A673 (cell line): ENCODE measurements around the gene CEP44. TPM values are rescaled to one million over a fixed set of nuclear protein-coding genes. Genes with fewer than 3 reads are reported as not detected.
A peak's percentile ranks its signal among the peaks of the same experiment; 100 is the strongest.

Experiments
- BruUV-seq: library from RNA; stranded (reverse); fragments of 400-500 nt; replicated peaks from 2 replicates; lab custom pipeline; 2021; lab: Mats Ljungman, UMichigan
- CTCF ChIA-PET: fragments of 300-600 bp; sonication (Branson Sonifier 250); formaldehyde crosslinking; loops from one replicate; lab custom pipeline; 2022; ENCODE audit warnings: antibody characterized with exemption; lab: Charles Lee
- POLR2A ChIA-PET: fragments of 300-600 bp; sonication (Branson Sonifier 250); formaldehyde crosslinking; loops from one replicate; lab custom pipeline; 2022; ENCODE audit warnings: antibody characterized with exemption; ENCODE audit not compliant: low non-redundant PET; lab: Charles Lee
- DNase-seq: peaks from one replicate; pipeline ENCODE4 v3.0.0-alpha.2; 2015; ENCODE audit warnings: low spot score
- H3K27ac ChIP-seq: fragments of 200-600 bp; sonication (generic); 2 replicates; pipeline ENCODE4 v1.5.1; 2016; ENCODE audit warnings: mixed run types, low read depth, mild to moderate bottlenecking, mixed read lengths, antibody characterized with exemption, low read length; ENCODE audit not compliant: poor library complexity, severe bottlenecking
- H3K27me3 ChIP-seq: fragments of 200-600 bp; sonication (generic); replicated peaks from 2 replicates; pipeline ENCODE4 v1.6.1; 2017; ENCODE audit warnings: mixed run types, low read depth, mild to moderate bottlenecking, mixed read lengths, antibody characterized with exemption, low read length; ENCODE audit not compliant: insufficient read depth, poor library complexity
- H3K36me3 ChIP-seq: fragments of 200-600 bp; sonication (generic); 2 replicates; pipeline ENCODE4 v1.6.1; 2016; ENCODE audit warnings: mixed run types, mild to moderate bottlenecking, mixed read lengths, antibody characterized with exemption, low read length; ENCODE audit not compliant: insufficient read depth, poor library complexity, severe bottlenecking
- H3K4me1 ChIP-seq: fragments of 200-600 bp; sonication (generic); 2 replicates; pipeline ENCODE4 v1.6.1; 2017; ENCODE audit warnings: mixed run types, mild to moderate bottlenecking, mixed read lengths, antibody characterized with exemption, low read length; ENCODE audit not compliant: insufficient read depth, poor library complexity, severe bottlenecking
- H3K4me3 ChIP-seq: fragments of 200-600 bp; sonication (generic); 2 replicates; pipeline ENCODE4 v1.5.1; 2016; ENCODE audit warnings: low read depth, mixed run types, mild to moderate bottlenecking, mixed read lengths, low read length; ENCODE audit not compliant: poor library complexity, severe bottlenecking
- H3K9me3 ChIP-seq: fragments of 200-600 bp; sonication (generic); 2 replicates; pipeline ENCODE4 v1.6.1; 2016; ENCODE audit warnings: mixed run types, low read depth, mild to moderate bottlenecking, mixed read lengths, antibody characterized with exemption, low read length; ENCODE audit not compliant: poor library complexity, severe bottlenecking
- CTCF ChIP-seq: fragments of 300-800, 200-600 bp; sonication (generic); conservative IDR thresholded peaks from 2 replicates; pipeline ENCODE4 v1.5.1; 2017; ENCODE audit warnings: low read depth, mild to moderate bottlenecking, antibody characterized with exemption, low read length, moderate library complexity, mixed read lengths
- EZH2 ChIP-seq: fragments of 200-600 bp; sonication (generic); IDR thresholded peaks from 2 replicates; pipeline ENCODE4 v1.6.1; 2017; ENCODE audit warnings: borderline replicate concordance, low read depth, mild to moderate bottlenecking, mixed read lengths, antibody characterized with exemption, low read length; ENCODE audit not compliant: poor library complexity, severe bottlenecking
- intact Hi-C: fragments of 100-400 bp; cut with micrococcal nuclease; formaldehyde crosslinking; loops from one replicate; pipeline ENCODE4 v1.10.0; 2022; ENCODE audit not compliant: unreplicated experiment
- total RNA-seq: library from RNA; stranded (reverse); gene quantifications from 2 replicates; pipeline ENCODE4 v1.2.3, GENCODE V29; 2021

Gene CEP44
- total RNA-seq, 1 experiment from 2014 or later: 22.3 TPM

- POLR2A ChIA-PET: no interaction called here
- H3K4me1 ChIP-seq: peaks cover 35% of the 10 kb centered on the region
- H3K9me3 ChIP-seq: no peaks in the 10 kb centered on the region
- CTCF ChIA-PET: no interaction called here
- no peak overlapping the region for H3K27ac ChIP-seq
- peaks cover 5% of the 10 kb centered on the region for H3K36me3 ChIP-seq
- intact Hi-C loops: loop anchor here (5.0 to 10.0 kb wide), 2 partner anchors 154 to 982 kb away; partner anchors contain the start of gene HMGB2
- no peak for DNase-seq
- no peak overlapping the region for H3K4me3 ChIP-seq
- TF ChIP-seq CTCF (no peak), EZH2 (no peak)
- no peaks in the 10 kb centered on the region for H3K27me3 ChIP-seq
- BruUV-seq: no TSS peak
These were observed 32.8 kb downstream of the CEP44 start for GRCh38 chr4:174316546-174316945.

GRCh38 chr4:174316954-174317353 lies 33.2 kb downstream of the CEP44 start:
- intact Hi-C loops: loop anchor here (5.0 to 10.0 kb wide), 2 partner anchors 155 to 982 kb away; partner anchors contain the start of gene HMGB2
- Histone ChIP-seq H3K4me1 (peaks cover 35% of the 10 kb centered on the region), H3K36me3 (peaks cover 5% of the 10 kb centered on the region), H3K27ac (no peak overlapping the region), H3K9me3 (no peaks in the 10 kb centered on the region), H3K4me3 (no peak overlapping the region), H3K27me3 (no peaks in the 10 kb centered on the region)
- ChIA-PET POLR2A (no interaction called here), CTCF (no interaction called here)
- BruUV-seq: no TSS peak
- TF ChIP-seq EZH2: no peak
- no peak for TF ChIP-seq CTCF
- no peak for DNase-seq

GRCh38 chr4:174317531-174317930 lies 33.8 kb downstream of the CEP44 start:
- DNase-seq: peak; percentile 73
- Histone ChIP-seq H3K27me3 (no peaks in the 10 kb centered on the region), H3K36me3 (peaks cover 5% of the 10 kb centered on the region), H3K27ac (no peak overlapping the region), H3K4me1 (peaks cover 35% of the 10 kb centered on the region), H3K9me3 (no peaks in the 10 kb centered on the region), H3K4me3 (no peak overlapping the region)
- TF ChIP-seq EZH2: no peak
- no peak for TF ChIP-seq CTCF
- no TSS peak for BruUV-seq
- POLR2A ChIA-PET: no interaction called here
- intact Hi-C loops: loop anchor here (5.0 to 10.0 kb wide), 2 partner anchors 155 to 983 kb away; partner anchors contain the start of gene HMGB2
- CTCF ChIA-PET: no interaction called here
